ENCODE data around the gene TMC2. TPM values are rescaled to one million over a fixed set of nuclear protein-coding genes. Genes with fewer than 3 reads are reported as not detected.

TMC2 gene
- total and polyA plus RNA-seq, 2 of the 8 experiments (the other 6 are each of a cell fraction or from before 2014, with no cell fraction given) = not detected

- TF ChIP-seq SIRT6 (IDR thresholded peaks at IDR 0.05; ENCODE audit: low read length) (no peak), EP300 (IDR thresholded peaks at IDR 0.05; ENCODE audit: borderline replicate concordance in 1 of 2, low read depth in 2 of 2, low read length in 2 of 2) (no peak), RFX5 (IDR thresholded peaks at IDR 0.05; ENCODE audit: borderline replicate concordance, low read depth, low read length) (no peak), HDAC2 (IDR thresholded peaks at IDR 0.05; ENCODE audit: borderline replicate concordance in 1 of 2, low read depth in 2 of 2, low read length in 2 of 2) (no peak), ATF2 (IDR thresholded peaks at IDR 0.05; ENCODE audit: low read length) (no peak), TCF12 (IDR thresholded peaks at IDR 0.05; ENCODE audit: low read depth, low read length) (no peak)
Measured at GRCh38 chr20:2602746-2603145, 66.4 kb downstream of the TMC2 start (continued).

Measured in H1 (cell line).